Glomerular endothelial cell (primary cell): ENCODE measurements around the gene PCDHGA8. TPM values are rescaled to one million over a fixed set of nuclear protein-coding genes. Genes with fewer than 3 reads are reported as not detected.
"Not testable (repeated sequence)": the region's sequence is repeated elsewhere in the genome, so short reads cannot be mapped to it uniquely, and the experiment has no call there.

Source experiments
- DNase-seq: peaks from one replicate; pipeline ENCODE4 v3.0.0-alpha.2; 2011; ENCODE audit warnings: low read depth, low spot score; ENCODE audit errors: extremely low read depth
- total RNA-seq: library from RNA; depleted of rRNA; stranded (reverse); fragments of >200 nt; gene quantifications from 2 replicates; pipeline ENCODE4 v1.2.3, GENCODE V29; 2015

PCDHGA8 gene
- 0.92 and 2.3 TPM in 2 replicates for total RNA-seq

GRCh38 chr5:141392429-141393198, at the start of gene PCDHGA8:
Gene PCDHGA8 (plus strand): TSS chr5:141392633. CDS start chr5:141392814, 181 bp downstream.
- DNase-seq = no peak

- no peak for DNase-seq
Observed at GRCh38 chr5:141342773-141343172, 49.7 kb upstream of the PCDHGA8 start.

GRCh38 chr5:141343242-141343952, 49.0 kb upstream of the PCDHGA8 start, which contains the start of gene PCDHGA3:
Gene PCDHGA3 (plus strand): TSS chr5:141343829. CDS start chr5:141344034, 205 bp downstream.
- no peak for DNase-seq

- no peak for DNase-seq
Observed at GRCh38 chr5:141343953-141344463, 48.4 kb upstream of the PCDHGA8 start.

GRCh38 chr5:141345327-141345726, 47.1 kb upstream of the PCDHGA8 start:
- DNase-seq = no peak

- not testable (repeated sequence) for DNase-seq
Observed at GRCh38 chr5:141346017-141346416, 46.4 kb upstream of the PCDHGA8 start.

GRCh38 chr5:141349917-141350619, 42.4 kb upstream of the PCDHGA8 start, which contains the start of gene PCDHGB1:
Gene PCDHGB1 (plus strand): TSS chr5:141350099. CDS start chr5:141350261, 162 bp downstream.
- no peak for DNase-seq

- DNase-seq = no peak
Observed at GRCh38 chr5:141351591-141351990, 40.8 kb upstream of the PCDHGA8 start.

- no peak for DNase-seq
Observed at GRCh38 chr5:141354900-141355469, 37.4 kb upstream of the PCDHGA8 start, which contains the start of gene PCDHGA4. Gene PCDHGA4 (plus strand): TSS chr5:141355021. CDS start chr5:141355108, 87 bp downstream.

GRCh38 chr5:141355641-141356040, 36.8 kb upstream of the PCDHGA8 start:
- no peak for DNase-seq

GRCh38 chr5:141356133-141356532, 36.3 kb upstream of the PCDHGA8 start:
- no peak for DNase-seq

- DNase-seq = no peak
Observed at GRCh38 chr5:141356950-141357349, 35.5 kb upstream of the PCDHGA8 start.

- DNase-seq = no peak
Observed at GRCh38 chr5:141359790-141360426, 32.5 kb upstream of the PCDHGA8 start, which contains the start of gene PCDHGB2. Gene PCDHGB2 (plus strand): TSS chr5:141359994. CDS start chr5:141360136, 142 bp downstream.

GRCh38 chr5:141360685-141361084, 31.7 kb upstream of the PCDHGA8 start:
- no peak for DNase-seq

- no peak for DNase-seq
Observed at GRCh38 chr5:141362719-141363118, 29.7 kb upstream of the PCDHGA8 start.

- no peak for DNase-seq
Observed at GRCh38 chr5:141363952-141364660, 28.3 kb upstream of the PCDHGA8 start, which contains the start of gene PCDHGA5. Gene PCDHGA5 (plus strand): TSS chr5:141364162. CDS start chr5:141364331, 169 bp downstream.

GRCh38 chr5:141366016-141366896, 26.2 kb upstream of the PCDHGA8 start:
- no peak for DNase-seq
